GM18951 (cell line): ENCODE data around the gene GALNT1.

Experiments used
- POLR2A ChIP-seq: IDR thresholded peaks from 4 replicates; pipeline ENCODE4 v1.6.1; 2011; ENCODE audit warnings: mild to moderate bottlenecking; ENCODE audit not compliant: insufficient read length, insufficient read depth; ENCODE audit errors: extremely low read depth
- in situ Hi-C: fragments of 300-500 bp; cut with MboI; formaldehyde crosslinking; loops from one replicate; pipeline ENCODE4 v1.12.0; 2022; ENCODE audit warnings: low sequenced_read_pairs, mixed read lengths, inconsistent platforms; ENCODE audit not compliant: unreplicated experiment

The GALNT1 gene

DNA sequence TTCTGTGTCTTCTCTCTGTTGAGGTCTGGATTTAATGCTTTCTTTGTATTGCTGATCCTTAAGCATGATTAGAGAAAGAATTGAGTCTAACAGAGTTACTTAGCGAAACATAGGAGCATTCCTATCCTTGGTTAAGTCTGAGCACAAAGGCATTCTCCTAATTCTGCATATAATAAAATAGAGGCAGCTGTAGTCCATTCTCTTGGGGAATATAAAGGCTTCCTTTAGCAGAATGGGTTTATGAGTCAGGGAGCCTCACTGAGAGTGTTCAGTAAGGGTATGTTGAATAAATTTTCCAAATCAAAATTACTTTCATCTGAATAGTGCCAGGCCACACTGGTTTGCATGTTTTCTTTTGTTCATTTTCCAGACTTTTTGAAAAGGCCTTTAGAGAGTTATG is 101.5 kb downstream of the GALNT1 start:
- no peak for TF ChIP-seq POLR2A
- in situ Hi-C loops: no loop called here

DNA sequence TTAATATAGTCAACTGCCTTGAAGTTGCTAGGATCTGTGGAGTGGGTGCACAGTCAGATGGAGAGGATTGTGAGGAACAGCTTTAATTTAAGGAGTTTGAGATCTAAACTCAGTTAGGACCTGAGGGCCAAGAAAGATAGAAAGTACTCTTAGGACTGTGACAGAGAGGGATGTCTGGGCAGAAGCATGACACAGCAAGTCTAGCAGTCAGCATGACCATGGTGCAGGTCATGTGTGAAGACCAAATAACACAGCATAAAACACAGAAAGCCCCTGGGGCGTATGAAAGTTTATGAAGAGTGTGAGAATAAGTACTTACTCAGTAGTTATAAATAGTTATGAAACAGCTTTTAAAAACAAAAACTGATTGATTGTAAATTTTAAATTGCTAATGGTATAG is 107.2 kb downstream of the GALNT1 start:
- in situ Hi-C loops: no loop called here

DNA sequence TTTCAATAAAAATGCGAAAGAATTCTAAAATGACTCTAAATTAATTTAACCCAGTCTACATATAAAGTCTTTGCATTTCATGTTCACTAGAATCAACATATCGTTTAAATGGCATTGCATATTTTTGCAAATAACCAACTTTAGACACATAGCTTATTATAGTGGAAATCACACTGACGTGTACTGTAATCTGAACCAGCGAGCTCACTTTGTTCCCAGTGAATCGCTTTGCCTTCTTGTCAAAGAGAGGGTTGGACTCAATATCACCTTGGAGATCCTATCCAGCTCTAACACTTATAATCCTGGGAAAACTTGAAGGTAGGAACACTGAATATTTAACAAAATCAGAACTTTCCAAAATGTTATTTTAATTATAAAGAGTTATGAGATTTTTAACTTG is 108.2 kb downstream of the GALNT1 start:
- in situ Hi-C loops: no loop called here
- no peak for TF ChIP-seq POLR2A

More for the DNA sequence above, 107.2 kb downstream of the GALNT1 start:
- no peak for TF ChIP-seq POLR2A

DNA sequence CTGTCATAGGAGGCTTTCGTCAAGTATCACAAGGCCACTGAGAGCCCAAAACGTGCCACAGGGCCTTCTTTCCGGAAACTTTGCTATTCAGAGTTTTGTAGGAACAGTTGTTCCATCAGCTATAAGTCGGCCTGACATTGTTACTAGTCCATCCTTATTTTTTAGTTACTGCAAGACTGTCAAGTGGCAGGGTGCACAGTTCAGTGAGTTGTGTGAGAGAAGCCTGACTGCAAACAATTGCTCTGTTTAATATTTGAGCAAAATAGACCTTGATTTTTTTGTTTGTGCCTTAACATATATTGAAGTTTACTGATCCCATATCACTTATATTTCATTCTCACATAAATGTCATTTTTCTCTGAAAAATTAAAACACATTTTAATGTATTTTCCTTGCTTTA is 110.1 kb downstream of the GALNT1 start:
- in situ Hi-C loops: no loop called here
- no peak for TF ChIP-seq POLR2A

DNA sequence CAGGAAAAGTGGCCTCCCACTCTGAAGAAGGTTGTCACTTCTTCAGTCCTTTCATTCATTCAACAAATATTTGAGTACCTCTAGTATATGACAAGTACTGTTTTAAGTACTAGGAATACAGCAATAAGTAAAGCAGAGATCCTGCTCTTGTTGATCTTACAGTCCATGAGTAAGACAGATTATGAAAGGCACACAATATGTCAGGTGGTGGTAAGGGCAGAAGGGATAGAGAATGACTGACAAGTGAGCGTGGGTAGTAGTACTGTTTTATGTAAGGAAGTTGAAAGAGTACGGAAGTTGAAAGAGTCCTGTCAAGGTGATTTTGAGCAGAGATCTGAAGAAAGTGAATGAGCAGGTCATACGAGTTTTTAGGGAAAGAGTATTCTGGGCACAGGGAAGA is 111.3 kb downstream of the GALNT1 start:
- in situ Hi-C loops: no loop called here
- no peak for TF ChIP-seq POLR2A

DNA sequence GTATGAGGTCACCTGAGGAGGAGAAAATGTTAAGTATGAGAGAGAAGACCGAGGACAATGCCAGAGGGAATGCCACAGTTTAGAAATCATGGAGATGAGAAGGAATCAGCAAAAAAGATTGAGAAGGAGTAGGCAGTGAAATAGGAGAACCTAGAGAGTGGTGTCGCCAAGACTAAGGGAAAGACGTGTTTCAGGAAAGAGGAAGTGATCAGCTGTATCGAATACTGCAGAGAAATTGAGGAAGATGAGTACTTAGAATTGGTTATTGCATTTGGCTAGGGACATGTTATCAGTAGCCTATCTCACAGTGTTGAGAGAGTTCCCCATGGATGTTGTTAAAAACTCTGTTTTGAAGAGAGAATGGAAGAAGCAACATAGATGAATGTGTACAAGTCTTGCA is 112.3 kb downstream of the GALNT1 start:
- in situ Hi-C loops: no loop called here
- no peak for TF ChIP-seq POLR2A

DNA sequence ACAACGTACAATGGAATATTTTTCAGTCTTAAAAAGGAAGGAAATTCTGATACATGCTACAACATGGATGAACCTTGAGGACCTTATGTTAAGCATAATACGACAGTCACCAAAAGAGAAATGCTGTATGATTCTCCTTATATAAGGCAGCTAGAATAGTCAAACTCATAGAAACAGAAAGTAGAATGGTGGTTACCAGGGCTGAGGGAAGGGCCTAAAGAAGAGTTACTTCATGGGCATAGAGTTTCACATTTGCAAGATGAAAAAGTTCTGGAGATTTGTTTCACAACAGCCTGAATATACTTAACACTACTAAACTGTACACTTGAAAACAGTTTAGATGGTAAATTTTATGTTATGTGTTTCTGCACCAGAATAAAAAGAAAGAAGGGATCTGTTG is 113.3 kb downstream of the GALNT1 start:
- in situ Hi-C loops: no loop called here
- no peak for TF ChIP-seq POLR2A

DNA sequence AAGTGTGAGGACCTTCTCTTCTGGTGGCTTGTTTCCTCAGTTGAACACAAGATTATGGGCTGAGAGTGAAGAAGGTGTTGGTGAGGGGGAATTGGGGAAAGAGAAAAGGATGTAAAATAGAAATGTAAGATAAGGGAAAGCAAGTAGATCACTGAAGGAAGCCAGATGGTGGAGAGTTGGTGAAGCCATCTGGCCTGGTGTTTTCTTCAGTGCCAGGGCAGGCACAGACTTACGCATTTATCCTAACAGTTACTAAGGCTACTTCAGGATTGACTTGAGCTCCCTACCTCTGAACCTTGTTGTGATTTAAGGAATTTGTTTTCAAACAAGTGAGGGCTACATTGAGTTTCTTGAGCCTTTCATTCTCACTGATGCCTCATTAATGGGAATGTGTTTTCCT is 113.8 kb downstream of the GALNT1 start:
- in situ Hi-C loops: no loop called here
- TF ChIP-seq POLR2A: no peak

DNA sequence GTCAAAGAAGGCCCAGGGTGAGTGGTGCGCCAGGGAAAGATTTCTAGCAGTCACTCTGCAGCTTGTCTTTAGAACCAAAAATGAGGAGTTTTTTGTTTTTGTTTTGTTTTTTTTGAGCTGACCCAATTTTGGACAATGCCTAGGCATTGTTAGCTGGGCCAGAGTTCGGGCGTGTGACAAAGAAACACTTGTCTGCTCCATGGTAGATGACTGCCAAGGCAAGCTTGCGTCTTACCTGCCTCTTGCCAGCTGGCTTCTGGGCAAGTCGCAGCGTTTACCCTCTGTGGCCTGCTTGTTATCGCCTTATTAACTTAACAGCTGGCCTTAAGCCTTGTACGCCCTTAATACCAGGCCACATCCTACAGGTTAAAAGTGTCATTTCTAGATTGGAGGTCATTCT is 114.3 kb downstream of the GALNT1 start:
- in situ Hi-C loops: no loop called here
- TF ChIP-seq POLR2A: no peak

DNA sequence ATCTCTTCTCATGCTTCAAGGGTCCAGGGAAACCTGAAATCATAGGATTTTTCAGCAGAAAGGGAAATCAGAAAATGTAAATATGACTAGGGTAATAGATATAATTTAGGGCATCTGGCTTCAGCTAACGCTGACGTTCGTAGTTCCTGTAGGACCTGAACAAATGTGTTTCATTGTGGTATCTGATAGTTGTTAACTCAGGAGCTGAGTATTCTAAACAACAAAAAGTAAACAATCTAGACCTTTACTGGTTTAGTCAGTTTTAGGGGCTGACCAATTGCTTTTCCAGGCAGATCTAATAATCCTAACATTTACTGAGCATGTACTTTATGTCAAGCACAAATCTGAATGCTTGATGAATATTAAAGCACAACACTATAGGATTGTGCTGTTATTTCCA is 114.8 kb downstream of the GALNT1 start:
- in situ Hi-C loops: no loop called here
- no peak for TF ChIP-seq POLR2A

DNA sequence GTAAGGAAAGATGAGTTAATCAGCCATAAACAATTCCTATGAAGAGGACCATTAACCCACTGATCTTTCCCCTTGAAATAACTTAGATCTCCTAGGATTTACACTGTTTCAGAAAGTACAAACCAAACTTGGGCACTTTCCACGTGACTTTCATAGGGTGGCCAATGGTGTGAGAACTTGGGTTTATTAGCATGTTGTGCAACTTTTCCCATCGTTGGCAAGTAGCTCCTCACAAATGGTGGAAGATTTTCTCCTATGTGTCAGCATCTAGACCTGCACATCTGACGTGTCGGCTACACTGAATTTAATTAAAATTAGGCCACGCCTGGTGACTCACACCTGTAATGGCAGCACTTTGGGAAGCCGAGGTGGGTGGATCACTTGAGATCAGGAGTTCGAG is 116.3 kb downstream of the GALNT1 start:
- TF ChIP-seq POLR2A: no peak
- in situ Hi-C loops: no loop called here

DNA sequence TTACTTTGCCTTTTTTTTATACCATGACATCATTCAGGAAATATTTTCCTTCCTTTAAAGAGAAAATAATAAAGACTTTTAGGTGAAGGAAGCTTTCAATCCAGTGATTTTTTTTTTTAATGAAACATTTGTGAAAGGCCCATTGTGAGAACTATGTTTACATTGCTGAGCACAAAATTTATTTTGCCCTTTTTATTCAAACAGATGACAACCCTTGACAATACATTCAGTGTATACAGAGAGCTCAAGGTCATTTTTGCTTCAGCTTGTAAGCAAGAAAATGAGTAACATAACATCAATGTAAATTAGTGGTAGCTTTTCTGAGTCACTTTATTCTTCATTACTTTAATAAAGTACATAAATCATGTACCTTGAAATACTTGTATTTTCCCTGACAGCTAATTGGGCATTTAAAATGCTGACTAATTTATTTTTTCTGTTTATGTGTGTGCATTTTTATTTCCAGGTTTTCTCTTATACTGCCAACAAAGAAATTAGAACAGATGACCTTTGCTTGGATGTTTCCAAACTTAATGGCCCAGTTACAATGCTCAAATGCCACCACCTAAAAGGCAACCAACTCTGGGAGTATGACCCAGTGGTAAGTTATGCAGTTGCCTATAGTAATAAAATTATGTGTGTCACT is 121.6 kb downstream of the GALNT1 start:
- no peak for TF ChIP-seq POLR2A
- in situ Hi-C loops: loop anchor here (10.0 kb wide), 1 partner anchor 118 kb away; the partner anchor contains the start of gene GALNT1

DNA sequence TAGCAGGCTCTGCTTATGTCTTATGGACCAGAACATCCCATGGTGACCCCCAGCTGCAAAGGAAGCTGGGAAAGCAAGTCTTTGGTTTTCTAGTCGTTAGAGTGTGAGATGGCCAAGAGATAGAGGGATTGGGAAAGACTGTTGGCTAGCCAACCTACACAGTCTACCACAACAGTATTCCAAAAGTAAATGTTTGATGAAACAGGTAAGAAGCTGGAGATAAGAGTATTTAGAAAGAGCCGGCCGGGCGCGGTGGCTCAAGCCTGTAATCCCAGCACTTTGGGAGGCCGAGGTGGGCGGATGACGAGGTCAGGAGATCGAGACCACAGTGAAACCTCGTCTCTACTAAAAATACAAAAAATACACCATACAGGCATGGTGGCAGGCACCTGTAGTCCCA is 124.4 kb downstream of the GALNT1 start:
- TF ChIP-seq POLR2A: no peak
- in situ Hi-C loops: loop anchor here (10.0 kb wide), 1 partner anchor 121 kb away; the partner anchor contains the start of gene GALNT1

DNA sequence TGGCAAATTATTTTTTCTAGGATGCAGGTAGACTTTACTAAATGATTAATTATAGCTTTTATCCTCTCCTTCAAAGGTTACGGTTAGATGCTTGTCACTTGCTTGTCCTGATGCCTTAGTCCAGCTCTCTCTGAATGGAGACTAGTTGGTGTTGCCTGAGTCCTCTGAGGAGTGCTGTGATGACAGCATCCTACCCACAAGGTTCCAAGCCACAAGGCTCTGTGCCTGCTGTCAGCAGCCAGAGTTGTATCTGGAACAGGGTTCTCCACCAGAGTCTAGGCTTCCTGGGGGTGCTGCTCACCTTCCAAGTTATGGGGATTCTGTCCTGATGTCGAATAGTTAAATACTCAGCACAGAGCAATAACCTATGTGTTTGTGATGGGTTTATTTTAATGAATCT is 125.7 kb downstream of the GALNT1 start:
- TF ChIP-seq POLR2A: no peak
- in situ Hi-C loops: loop anchor here (10.0 kb wide), 1 partner anchor 122 kb away; the partner anchor contains the start of gene GALNT1
